Measurements from ENCODE around the gene GPR85.

Gene GPR85, protein sequence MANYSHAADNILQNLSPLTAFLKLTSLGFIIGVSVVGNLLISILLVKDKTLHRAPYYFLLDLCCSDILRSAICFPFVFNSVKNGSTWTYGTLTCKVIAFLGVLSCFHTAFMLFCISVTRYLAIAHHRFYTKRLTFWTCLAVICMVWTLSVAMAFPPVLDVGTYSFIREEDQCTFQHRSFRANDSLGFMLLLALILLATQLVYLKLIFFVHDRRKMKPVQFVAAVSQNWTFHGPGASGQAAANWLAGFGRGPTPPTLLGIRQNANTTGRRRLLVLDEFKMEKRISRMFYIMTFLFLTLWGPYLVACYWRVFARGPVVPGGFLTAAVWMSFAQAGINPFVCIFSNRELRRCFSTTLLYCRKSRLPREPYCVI

DNA sequence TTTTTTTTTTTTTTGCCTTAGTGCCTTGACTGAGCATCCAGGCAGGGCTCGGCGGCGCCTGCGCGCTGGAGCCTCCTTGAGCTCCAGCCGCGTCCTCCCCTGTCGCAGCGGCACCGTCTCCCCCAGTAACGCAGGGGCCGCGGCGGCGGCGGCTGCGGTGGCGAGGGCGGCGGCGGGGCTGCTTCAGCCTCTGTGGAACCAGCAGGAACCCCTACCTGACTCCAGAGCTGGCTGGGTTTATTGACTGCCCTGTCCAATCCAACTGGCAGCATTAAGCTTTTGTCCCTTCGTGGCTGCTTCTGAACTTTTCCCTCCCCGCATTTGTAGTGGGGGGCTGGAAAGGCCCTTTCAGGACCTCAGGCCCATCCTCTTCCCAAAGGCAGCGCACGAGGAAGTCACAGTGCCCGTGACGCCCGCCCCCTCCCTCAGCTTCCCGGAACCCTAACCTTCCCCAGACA is at the start of gene GPR85:
Gene GPR85, minus strand, starts transcription at position 397 of the 458 bp plus-strand sequence. CDS start 2,106 bp downstream, outside the sequence.
- peak; percentile 65 to 76 for DNase-seq
- TF ChIP-seq GATA1 (IDR thresholded peaks at IDR 0.05; ENCODE audit: low read depth, low read length): no peak
- no peak for TF ChIP-seq POLR2A (IDR thresholded peaks at IDR 0.05; ENCODE audit: low read length)

DNA sequence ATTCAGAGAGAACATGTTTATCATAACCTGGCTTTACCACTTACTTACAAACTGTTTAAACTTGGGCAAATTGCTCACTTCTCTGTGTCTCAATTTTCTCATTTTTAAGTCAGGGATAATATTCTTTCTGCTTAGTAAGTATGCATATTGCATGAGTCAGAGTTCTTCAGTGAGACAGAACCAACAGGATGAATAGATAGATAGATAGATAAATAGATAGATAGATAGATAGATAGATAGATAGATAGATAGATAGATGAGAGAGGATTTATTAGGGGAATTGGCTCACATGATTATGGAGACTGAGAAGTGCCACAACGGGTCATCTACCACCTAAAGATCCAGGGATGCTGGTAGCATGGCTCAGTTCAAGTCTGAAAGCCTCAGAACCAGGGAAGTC is 47.4 kb upstream of the GPR85 start:
- DNase-seq: no peak
- TF ChIP-seq GATA1 (IDR thresholded peaks at IDR 0.05; ENCODE audit: low read depth, low read length) (no peak), POLR2A (IDR thresholded peaks at IDR 0.05; ENCODE audit: low read length) (no peak)

DNA sequence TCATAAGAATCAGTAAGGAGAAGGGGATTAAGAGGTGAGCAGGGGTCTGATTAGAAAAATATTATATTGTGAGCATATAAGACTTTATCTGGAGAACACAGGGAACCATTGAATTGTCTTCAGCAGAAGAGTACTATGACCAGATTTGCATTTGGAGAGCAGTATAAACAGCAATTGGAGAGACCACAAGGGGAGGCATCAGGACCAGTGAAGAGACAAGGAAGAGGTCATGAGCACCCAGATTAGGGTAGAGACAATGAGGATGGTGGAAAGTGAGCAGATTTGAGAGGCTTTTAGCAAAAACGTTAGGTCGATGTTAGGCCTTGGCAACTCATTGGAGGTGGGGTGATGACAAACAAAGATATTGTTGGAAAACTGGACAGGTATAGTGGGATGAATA is 44.7 kb upstream of the GPR85 start:
- no peak for DNase-seq
- TF ChIP-seq GATA1 (IDR thresholded peaks at IDR 0.05; ENCODE audit: low read depth, low read length): no peak
- no peak for TF ChIP-seq POLR2A (IDR thresholded peaks at IDR 0.05; ENCODE audit: low read length)

DNA sequence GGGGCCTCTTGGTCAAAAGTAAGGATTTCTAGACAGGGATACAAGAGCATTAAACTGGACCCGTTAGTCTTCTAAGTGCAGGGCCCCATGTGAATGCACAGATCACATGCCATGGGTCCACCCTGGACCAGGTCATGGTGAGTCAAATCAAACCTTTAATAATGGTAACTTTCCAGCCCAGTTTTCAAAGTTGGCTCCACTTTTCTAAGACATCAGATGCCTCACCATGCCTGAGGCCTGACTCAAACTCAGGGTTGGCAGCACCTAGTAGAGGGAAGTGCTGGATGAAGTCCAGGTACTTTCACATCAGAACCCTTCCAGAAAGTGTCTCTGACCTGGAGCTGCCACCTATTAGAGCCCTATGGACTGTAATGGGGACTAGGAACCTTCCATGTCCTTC is 41.4 kb upstream of the GPR85 start:
- DNase-seq: no peak
- TF ChIP-seq POLR2A (IDR thresholded peaks at IDR 0.05; ENCODE audit: low read length) (no peak), GATA1 (IDR thresholded peaks at IDR 0.05; ENCODE audit: low read depth, low read length) (no peak)

DNA sequence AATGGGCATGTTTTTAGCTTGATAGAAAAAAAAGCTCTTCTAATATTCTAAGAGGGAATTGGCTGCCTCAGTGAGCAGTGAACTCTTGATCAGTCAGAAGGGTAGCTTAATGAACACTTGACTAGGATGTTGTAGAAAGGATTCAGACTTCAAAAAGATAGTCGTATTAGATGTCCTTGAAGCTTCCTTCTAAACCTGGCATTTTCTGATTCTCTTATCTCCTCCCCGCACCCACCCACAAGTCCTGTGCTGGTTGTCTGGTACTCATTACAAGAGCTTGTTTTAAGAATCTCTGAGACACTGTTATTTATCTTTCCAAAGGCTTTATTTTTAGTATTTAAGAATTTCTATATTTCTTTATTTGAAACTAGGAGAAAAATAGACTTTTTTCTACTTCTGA is 39.1 kb upstream of the GPR85 start:
- TF ChIP-seq GATA1 (IDR thresholded peaks at IDR 0.05; ENCODE audit: low read depth, low read length) (no peak), POLR2A (IDR thresholded peaks at IDR 0.05; ENCODE audit: low read length) (no peak)

DNA sequence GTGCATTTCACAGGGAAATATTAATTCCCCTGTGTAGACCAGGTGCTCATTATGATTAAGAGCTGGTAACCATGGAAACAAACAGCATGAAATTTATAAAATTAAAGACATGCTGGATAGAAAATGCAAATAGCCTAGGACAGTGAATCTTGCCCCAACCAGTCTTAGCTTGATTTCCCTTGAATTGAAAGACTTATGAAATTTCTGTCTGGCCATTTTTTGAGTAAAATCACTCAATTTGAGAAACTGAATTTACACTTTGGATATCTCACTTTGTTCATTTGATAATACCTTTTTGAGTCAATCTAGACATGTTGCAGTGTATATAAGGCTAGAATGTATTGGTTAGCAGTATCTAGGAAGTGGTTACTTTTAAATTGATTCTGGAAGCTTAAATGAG is 36.1 kb upstream of the GPR85 start:
- DNase-seq: no peak
- TF ChIP-seq GATA1 (IDR thresholded peaks at IDR 0.05; ENCODE audit: low read depth, low read length) (no peak), POLR2A (IDR thresholded peaks at IDR 0.05; ENCODE audit: low read length) (no peak)

More for the DNA sequence above, 39.1 kb upstream of the GPR85 start:
- DNase-seq: peak; percentile 20 to 69

DNA sequence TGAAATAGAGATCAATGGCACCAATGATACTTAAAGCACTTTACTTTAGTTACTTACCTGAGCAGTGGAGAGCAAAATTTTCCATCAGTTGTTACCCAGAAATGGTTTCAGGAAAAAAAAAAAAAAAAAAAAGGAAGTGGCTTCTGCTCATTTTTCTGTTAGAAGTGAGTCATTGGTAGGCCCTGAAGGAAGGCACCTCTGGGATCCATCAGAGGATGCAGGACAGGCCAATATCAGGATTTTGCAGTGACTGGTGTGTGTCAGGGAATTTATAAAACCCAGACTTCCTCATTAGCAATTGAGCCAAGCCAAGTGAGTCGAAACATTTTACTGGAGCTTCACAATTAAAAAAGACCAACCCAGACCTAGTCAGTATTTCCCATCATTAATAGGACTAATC is 34.0 kb upstream of the GPR85 start:
- no peak for DNase-seq
- no peak for TF ChIP-seq GATA1 (IDR thresholded peaks at IDR 0.05; ENCODE audit: low read depth, low read length)
- no peak for TF ChIP-seq POLR2A (IDR thresholded peaks at IDR 0.05; ENCODE audit: low read length)

DNA sequence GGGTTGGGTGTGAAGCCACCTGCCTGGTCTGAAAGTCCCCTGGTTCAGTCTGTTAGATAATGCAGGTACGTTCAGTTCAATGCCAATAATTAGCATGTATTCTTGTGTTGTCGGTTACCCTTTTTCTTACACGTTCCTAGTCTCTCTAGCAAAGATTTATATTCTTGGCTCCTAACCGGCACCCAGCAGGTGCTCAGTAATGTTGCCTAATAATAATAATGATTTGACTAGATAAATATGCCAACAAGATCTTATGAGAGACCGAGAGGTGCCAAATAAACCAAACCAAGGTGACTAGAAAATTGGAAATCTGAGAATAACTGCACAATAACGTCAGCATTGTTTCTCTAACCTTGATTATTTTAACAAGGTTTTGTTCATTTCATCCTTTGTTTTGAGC is 32.8 kb upstream of the GPR85 start:
- no peak for TF ChIP-seq POLR2A (IDR thresholded peaks at IDR 0.05; ENCODE audit: low read length)
- TF ChIP-seq GATA1 (IDR thresholded peaks at IDR 0.05; ENCODE audit: low read depth, low read length): no peak

DNA sequence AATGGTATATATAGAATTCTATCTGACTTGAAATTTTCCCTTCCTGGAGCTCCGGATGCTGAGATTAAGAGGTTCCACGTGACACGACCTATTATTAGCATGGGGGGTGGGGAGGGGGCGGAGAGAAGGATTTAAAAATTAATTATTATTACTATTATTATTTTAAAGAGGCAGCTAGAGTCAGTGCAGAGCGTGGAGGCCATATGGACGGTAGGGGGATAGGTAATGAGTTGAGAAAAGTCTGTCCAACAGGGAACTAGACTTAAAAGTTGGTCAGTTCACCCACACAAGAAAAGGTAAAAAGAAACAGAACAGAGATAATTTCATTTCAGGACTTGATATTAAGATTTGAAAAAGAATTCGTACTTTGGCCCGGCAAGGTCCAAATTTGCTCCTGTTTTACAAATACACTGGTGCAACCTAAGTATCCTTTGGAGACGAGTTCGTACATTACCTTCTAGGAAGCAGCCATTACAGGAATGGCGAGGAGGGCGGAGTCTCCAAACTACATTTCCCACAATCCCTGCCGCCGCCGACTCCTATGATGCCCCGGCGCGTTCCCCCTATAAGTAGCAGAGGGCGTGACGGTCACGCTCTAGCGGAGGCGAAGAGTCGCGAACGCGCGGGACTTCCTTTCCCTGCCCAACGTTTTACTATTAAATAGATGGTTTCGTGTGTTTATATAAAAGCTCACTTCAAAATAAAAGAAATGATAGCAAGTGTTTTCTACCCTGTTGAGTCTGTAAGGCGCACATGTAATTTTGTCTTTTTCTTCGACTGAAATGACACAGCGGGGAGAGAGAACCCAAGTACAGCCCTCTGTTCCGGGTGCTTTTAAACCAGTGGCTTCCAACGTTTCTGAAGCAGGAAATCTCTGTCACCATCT is 31.7 kb upstream of the GPR85 start, which contains the start of gene SMIM30:
Gene SMIM30, minus strand, starts transcription at position 481 of the 886 bp plus-strand sequence. CDS start 976 bp downstream, outside the sequence.
- TF ChIP-seq POLR2A (IDR thresholded peaks at IDR 0.05; ENCODE audit: low read length): peak; percentile 90
- TF ChIP-seq GATA1 (IDR thresholded peaks at IDR 0.05; ENCODE audit: low read depth, low read length): no peak

More for the DNA sequence above, 32.8 kb upstream of the GPR85 start:
- no peak for DNase-seq

DNA sequence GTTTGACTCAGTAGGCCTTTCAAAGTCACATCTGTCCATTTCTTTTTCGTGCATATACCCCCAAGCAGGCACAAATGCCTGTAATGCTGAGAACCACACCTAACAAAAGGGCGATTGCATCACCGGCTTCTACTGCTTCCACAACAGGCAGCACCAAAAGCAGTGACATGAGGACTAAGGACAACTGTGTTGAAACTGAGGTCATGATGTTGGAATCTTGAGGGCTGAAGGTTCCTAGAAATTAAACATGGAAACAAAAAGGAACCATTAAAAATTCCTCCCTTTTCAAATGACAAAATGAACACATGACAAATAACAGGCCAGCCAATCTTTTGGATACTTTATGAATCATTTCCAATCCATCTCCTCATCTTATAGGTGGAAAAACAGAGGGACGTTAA is 30.7 kb upstream of the GPR85 start:
- peak; percentile 1 to 24 for DNase-seq

More for the DNA sequence above, 31.7 kb upstream of the GPR85 start, which contains the start of gene SMIM30:
- peak; percentile 91 to 92 for DNase-seq

DNA sequence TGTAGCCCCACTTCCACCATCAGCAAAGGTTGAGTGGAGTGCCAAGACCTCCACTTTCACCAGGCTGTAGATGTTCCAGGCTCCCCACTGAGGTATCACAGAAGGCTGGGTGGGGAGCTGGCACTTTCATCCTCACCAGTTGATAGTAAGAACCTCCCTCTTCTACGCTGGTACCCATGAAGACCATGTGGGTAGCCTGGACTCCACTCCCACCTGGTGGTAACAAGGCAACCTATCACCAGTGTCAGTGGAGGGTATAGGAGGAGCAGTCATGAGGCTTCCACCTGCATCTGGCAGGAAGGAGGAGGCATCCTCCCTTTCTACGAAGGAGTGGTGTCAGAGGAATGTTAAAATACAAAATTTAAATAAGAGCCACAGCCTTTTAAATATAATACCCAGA is 27.3 kb upstream of the GPR85 start:
- DNase-seq: peak; percentile 8 to 11
- TF ChIP-seq POLR2A (IDR thresholded peaks at IDR 0.05; ENCODE audit: low read length): no peak
- no peak for TF ChIP-seq GATA1 (IDR thresholded peaks at IDR 0.05; ENCODE audit: low read depth, low read length)

DNA sequence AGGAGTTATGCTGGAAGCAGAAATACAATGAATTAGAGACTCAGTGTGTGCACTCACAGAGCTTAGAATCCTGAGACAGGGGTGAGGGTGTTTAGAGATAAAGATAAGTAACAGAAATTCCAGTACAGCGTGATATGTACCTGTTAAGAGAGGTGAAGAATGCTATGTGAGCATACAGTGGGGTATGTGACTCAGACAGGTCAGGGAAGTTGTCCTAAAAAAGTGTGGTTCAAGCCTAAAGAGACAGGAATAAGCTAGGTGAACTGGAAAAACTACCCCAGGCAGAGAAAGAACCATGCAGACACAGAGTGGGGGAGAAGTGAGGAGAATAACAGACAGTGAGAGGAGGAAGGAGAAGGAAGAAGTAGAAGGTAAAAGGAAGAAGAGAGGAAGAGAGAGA is 23.1 kb upstream of the GPR85 start:
- DNase-seq: no peak
- TF ChIP-seq POLR2A (IDR thresholded peaks at IDR 0.05; ENCODE audit: low read length) (no peak), GATA1 (IDR thresholded peaks at IDR 0.05; ENCODE audit: low read depth, low read length) (no peak)

DNA sequence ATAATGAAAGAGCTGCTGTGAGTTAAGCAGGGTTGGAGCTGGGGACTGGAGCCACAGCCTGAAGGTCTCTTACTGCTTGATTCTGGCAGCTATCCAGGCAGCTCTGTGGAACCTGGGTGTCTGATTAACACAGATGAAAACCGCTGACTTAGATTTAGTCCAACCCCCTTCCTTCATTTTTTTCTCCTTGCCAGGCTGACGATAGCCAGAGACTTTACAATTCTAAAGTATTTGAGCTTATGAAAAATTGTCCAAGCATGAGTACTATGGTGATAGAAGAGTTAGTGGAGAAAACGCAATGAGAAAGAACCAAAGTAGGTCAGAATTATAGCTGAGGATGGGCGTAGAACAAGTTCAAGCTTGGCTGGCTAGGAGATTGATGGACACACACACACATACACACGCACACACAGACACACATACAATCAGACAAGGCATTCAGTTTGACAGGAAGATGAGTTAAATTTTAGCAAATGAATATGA is 13.5 kb upstream of the GPR85 start:
- DNase-seq: peak in 1 of 2 experiments; percentile 18
- TF ChIP-seq GATA1 (IDR thresholded peaks at IDR 0.05; ENCODE audit: low read depth, low read length) (no peak), POLR2A (IDR thresholded peaks at IDR 0.05; ENCODE audit: low read length) (no peak)

DNA sequence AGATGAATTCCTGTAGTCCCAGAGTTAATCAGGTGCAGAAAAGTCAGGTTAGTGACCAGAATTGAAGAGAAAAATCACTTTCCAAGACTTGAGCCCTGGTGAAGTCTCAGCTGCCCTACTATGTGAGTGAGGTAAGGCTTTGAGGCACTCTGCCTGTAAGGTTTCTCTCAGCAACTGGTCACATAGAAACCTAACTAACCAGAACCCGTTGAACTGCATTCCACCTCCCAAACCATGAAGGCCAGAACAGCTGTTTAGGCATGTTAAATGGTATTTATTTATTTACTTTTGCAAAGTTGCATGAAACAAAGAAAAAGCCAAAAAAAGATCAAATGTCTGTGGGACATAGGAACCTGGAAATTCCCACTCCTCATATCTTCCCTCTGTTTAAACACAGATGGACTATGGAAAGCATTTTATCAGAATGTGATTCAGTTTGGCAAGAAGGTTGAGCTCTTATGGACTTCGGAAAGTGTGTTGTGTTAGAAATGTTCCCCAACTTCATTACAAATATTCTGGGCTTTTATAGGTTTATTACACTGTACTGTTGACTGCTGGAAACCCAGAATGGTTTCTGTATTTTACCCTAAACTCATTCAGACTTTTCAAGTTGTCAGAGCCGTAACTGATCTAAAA is 12.8 kb upstream of the GPR85 start:
- no peak for TF ChIP-seq POLR2A (IDR thresholded peaks at IDR 0.05; ENCODE audit: low read length)
- TF ChIP-seq GATA1 (IDR thresholded peaks at IDR 0.05; ENCODE audit: low read depth, low read length): no peak
- no peak for DNase-seq
